CD4-positive, alpha-beta T cell treated with Interleukin-21 for 1 hour (primary cell): ENCODE data around the gene GRIK5.
A peak's percentile ranks its signal among the peaks of the same experiment; 100 is the strongest.
"Not testable (repeated sequence)": the region's sequence is repeated elsewhere in the genome, so short reads cannot be mapped to it uniquely, and the experiment has no call there.

Source experiments
- DNase-seq: peaks from one replicate; pipeline ENCODE4 v3.0.0-alpha.2; 2020

GRIK5 gene

GRCh38 chr19:42042455-42043170 is 27.4 kb downstream of the GRIK5 start:
- DNase-seq: no peak

GRCh38 chr19:42040491-42040890 is 29.5 kb downstream of the GRIK5 start:
- not testable (repeated sequence) for DNase-seq

- DNase-seq: no peak
Observed at GRCh38 chr19:42040031-42040430, 30.0 kb downstream of the GRIK5 start.

GRCh38 chr19:42038666-42039065 is 31.3 kb downstream of the GRIK5 start:
- DNase-seq: no peak

- DNase-seq: no peak
Observed at GRCh38 chr19:42037649-42038048, 32.4 kb downstream of the GRIK5 start.

- DNase-seq: peak; percentile 68
Observed at GRCh38 chr19:42034640-42035391, 35.2 kb downstream of the GRIK5 start.

GRCh38 chr19:42033413-42033812 is 36.6 kb downstream of the GRIK5 start:
- DNase-seq: no peak

GRCh38 chr19:42032431-42032830 is 37.6 kb downstream of the GRIK5 start:
- DNase-seq: no peak

GRCh38 chr19:42030645-42031440 is 39.2 kb downstream of the GRIK5 start:
- DNase-seq: no peak

GRCh38 chr19:42028304-42029216 is 41.4 kb downstream of the GRIK5 start:
- DNase-seq: no peak

- no peak for DNase-seq
Observed at GRCh38 chr19:42024622-42025111, 45.3 kb downstream of the GRIK5 start.

- DNase-seq: no peak
Observed at GRCh38 chr19:42023943-42024260, 46.1 kb downstream of the GRIK5 start.

- DNase-seq: no peak
Observed at GRCh38 chr19:42023121-42023942, 46.7 kb downstream of the GRIK5 start.

GRCh38 chr19:42022616-42023015 is 47.4 kb downstream of the GRIK5 start:
- DNase-seq: no peak

GRCh38 chr19:42021185-42021584 is 48.8 kb downstream of the GRIK5 start:
- DNase-seq: no peak

GRCh38 chr19:42018503-42019193 is 51.4 kb downstream of the GRIK5 start:
- no peak for DNase-seq

GRCh38 chr19:42017040-42017439 is 53.0 kb downstream of the GRIK5 start:
- DNase-seq: no peak

GRCh38 chr19:42012747-42013146 is 57.3 kb downstream of the GRIK5 start:
- DNase-seq: not testable (repeated sequence)

GRCh38 chr19:42010245-42011126 is 59.5 kb downstream of the GRIK5 start:
- no peak for DNase-seq

GRCh38 chr19:42006569-42006968 is 63.4 kb downstream of the GRIK5 start:
- no peak for DNase-seq
